ENCODE results near the gene ADGRV1. TPM values are rescaled to one million over a fixed set of nuclear protein-coding genes. Genes with fewer than 3 reads are reported as not detected.

ADGRV1 gene
- total and polyA plus RNA-seq, 12 donors = 129 to 2,577 (median 695) TPM

DNA sequence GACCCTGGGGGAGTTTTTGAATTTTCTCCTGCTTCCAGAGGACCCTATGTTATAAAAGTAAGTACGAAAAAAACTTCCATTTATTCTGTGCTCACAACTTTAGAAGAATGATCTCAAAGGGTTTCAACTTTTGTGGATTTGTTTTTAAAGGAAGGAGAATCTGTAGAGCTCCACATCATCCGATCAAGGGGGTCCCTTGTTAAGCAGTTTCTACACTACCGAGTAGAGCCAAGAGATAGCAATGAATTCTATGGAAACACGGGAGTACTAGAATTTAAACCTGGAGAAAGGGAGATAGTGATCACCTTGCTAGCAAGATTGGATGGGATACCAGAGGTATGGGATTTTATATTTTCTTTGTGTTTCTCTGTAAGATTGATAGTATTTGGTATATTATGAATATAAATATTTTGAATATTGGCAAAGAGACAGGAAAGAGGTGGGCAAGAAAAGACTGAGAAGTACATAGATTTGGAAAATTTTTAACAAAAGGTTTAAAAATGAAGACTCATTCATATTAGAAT lies 84.2 kb downstream of the ADGRV1 start:
- no peaks in the 10 kb centered on the region for H3K4me1 ChIP-seq (replicated peaks in 1 of 2)
- intact Hi-C loops (cut with DNase I) = no loop called here
- H3K36me3 ChIP-seq (replicated peaks in 1 of 2) = no peaks in the 10 kb centered on the region
- no peaks in the 10 kb centered on the region for H3K9me3 ChIP-seq (replicated peaks in 1 of 3)
- 56 to 68% (median 68%) methylated on average over 4 of the region's 4 CpGs for WGBS, 4 donors
- no peaks in the 10 kb centered on the region for H3K27me3 ChIP-seq
- DNase-seq = no peak
- H3K4me3 ChIP-seq = no peak overlapping the region
- TF ChIP-seq POLR2A (IDR thresholded peaks at IDR 0.05) = no peak
- TF ChIP-seq, protein P1, sequence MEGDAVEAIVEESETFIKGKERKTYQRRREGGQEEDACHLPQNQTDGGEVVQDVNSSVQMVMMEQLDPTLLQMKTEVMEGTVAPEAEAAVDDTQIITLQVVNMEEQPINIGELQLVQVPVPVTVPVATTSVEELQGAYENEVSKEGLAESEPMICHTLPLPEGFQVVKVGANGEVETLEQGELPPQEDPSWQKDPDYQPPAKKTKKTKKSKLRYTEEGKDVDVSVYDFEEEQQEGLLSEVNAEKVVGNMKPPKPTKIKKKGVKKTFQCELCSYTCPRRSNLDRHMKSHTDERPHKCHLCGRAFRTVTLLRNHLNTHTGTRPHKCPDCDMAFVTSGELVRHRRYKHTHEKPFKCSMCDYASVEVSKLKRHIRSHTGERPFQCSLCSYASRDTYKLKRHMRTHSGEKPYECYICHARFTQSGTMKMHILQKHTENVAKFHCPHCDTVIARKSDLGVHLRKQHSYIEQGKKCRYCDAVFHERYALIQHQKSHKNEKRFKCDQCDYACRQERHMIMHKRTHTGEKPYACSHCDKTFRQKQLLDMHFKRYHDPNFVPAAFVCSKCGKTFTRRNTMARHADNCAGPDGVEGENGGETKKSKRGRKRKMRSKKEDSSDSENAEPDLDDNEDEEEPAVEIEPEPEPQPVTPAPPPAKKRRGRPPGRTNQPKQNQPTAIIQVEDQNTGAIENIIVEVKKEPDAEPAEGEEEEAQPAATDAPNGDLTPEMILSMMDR (IDR thresholded peaks at IDR 0.05) = no peak
- H3K27ac ChIP-seq = no peak overlapping the region

GRCh38 chr5:90644132-90644531 lies 85.5 kb downstream of the ADGRV1 start:
- Histone ChIP-seq H3K4me1 (replicated peaks in 1 of 2) (no peaks in the 10 kb centered on the region), H3K27me3 (no peaks in the 10 kb centered on the region), H3K36me3 (replicated peaks in 1 of 2) (no peaks in the 10 kb centered on the region), H3K27ac (no peak overlapping the region), H3K9me3 (replicated peaks in 1 of 3) (no peaks in the 10 kb centered on the region), H3K4me3 (no peak overlapping the region)
- WGBS, 4 donors = 58 to 71% (median 59%) methylated on average over 4 of the region's 4 CpGs
- intact Hi-C loops (cut with DNase I) = no loop called here
- DNase-seq = no peak
- TF ChIP-seq, protein P1 (IDR thresholded peaks at IDR 0.05) = no peak

DNA sequence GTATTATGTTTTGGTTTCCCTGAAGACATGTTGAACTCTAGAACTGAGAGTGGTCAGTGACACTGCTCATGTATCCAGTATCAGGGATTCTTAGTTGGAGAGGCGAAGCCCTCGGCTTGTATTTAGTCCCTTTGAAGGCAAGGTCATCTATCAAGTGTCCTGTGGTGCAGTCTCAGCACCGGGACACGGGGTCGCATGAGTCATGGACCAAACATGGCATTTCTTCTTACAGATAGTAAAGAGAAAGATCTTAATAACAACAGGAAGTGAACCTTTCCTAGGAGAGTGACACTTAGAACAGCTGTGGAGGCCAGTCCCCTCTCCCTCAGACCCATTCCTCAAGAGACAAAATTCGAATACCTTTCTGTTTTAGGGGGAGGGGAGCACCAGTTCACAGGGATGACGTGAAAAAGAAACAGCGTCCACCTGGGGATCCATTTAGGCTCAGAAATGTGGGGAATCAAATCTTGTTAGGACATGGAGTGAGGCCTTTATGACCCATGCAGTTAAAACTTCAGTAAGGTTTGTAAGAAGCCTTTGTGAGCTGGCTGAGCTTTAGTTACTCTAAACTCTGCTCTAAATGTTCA lies 86.5 kb downstream of the ADGRV1 start:
- no peak for TF ChIP-seq POLR2A (IDR thresholded peaks at IDR 0.05)
- TF ChIP-seq, protein P1 (IDR thresholded peaks at IDR 0.05) = no peak
- Histone ChIP-seq H3K4me3 (no peak overlapping the region), H3K27ac (no peak overlapping the region), H3K9me3 (replicated peaks in 1 of 3) (no peaks in the 10 kb centered on the region), H3K4me1 (replicated peaks in 1 of 2) (no peaks in the 10 kb centered on the region), H3K27me3 (no peaks in the 10 kb centered on the region), H3K36me3 (replicated peaks in 1 of 2) (no peaks in the 10 kb centered on the region)
- WGBS, 4 donors = 28 to 33% (median 31%) methylated on average over 8 of the region's 8 CpGs
- DNase-seq = peak in 3 of 7 donors; percentile 2 to 32 (median 9)
- intact Hi-C loops (cut with DNase I) = no loop called here

DNA sequence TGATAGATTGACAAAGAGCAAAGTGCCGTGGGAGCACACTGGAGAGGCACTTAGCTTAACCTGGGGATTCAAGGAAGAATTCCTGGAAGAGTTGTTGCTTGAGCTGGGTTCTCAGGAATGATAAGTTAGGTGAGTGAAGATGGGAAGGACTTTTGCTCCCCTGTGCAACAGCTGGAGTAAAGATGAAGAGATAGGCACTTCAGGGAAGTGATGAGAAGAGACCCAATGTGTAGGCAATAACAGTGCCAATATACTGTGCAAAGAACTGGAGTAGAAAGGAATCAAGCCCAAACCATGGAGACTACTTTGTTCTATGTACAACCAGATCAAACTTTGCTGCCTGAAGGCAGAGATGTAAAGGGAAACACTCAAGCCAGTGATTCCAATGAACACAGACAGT lies 92.2 kb downstream of the ADGRV1 start:
- no peaks in the 10 kb centered on the region for H3K36me3 ChIP-seq (replicated peaks in 1 of 2)
- no peaks in the 10 kb centered on the region for H3K4me1 ChIP-seq (replicated peaks in 1 of 2)
- no peak for DNase-seq
- no peak overlapping the region for H3K27ac ChIP-seq
- no peak overlapping the region for H3K4me3 ChIP-seq
- H3K27me3 ChIP-seq = no peaks in the 10 kb centered on the region
- intact Hi-C loops (cut with DNase I) = no loop called here
- TF ChIP-seq, protein P1 (IDR thresholded peaks at IDR 0.05) = no peak
- TF ChIP-seq POLR2A (IDR thresholded peaks at IDR 0.05) = no peak
- 62 to 74% (median 65%) methylated on average over 1 of the region's 1 CpG for WGBS, 4 donors
- no peaks in the 10 kb centered on the region for H3K9me3 ChIP-seq (replicated peaks in 1 of 3)
